K562 (cell line): ENCODE measurements around the gene GORASP2. TPM values are rescaled to one million over a fixed set of nuclear protein-coding genes. Genes with fewer than 3 reads are reported as not detected.

Source experiments
- ATAC-seq: fragments of 200-7000 bp; cut with Tn5 transposase; 3 replicates; pipeline ENCODE4 v1.9.1; 2020; ENCODE audit warnings: moderate library complexity
- BruUV-seq: library from RNA; stranded (reverse); fragments of 400-500 nt; replicated peaks from 2 replicates; lab custom pipeline; 2021; lab: Mats Ljungman, UMichigan
- CTCF ChIA-PET: fragments of 300-600 bp; formaldehyde crosslinking; extraction: SDS; loops from one replicate; lab custom pipeline; 2021; ENCODE audit warnings: low intra/inter-chr PET ratio; lab: Yijun Ruan, JAX
- POLR2A ChIA-PET: fragments of 300-600, 350-650 bp; sonication (Branson Sonifier 250); formaldehyde crosslinking; extraction: SDS; loops from one replicate; lab custom pipeline; 2021; ENCODE audit warnings: antibody characterized with exemption, inconsistent platforms; lab: Yijun Ruan, JAX
- DNase-seq, 4 experiments: peaks; one replicate each; pipeline versions ENCODE4 v3.0.0 to v3.0.0-alpha.2; 2011 to 2018; ENCODE audit warnings: low spot score in 3 of 4, mixed read lengths in 3 of 4; ENCODE audit errors: extremely low read depth in 1 of 4
- FAIRE-seq: peaks from 2 replicates; lab custom pipeline; 2011; peaks lifted over from hg19 to GRCh38; lab: Jason Lieb, UNC
- H2AFZ ChIP-seq: 2 replicates; pipeline ENCODE4 v1.6.0; 2011; ENCODE audit warnings: low read depth, low read length, control low read depth, inconsistent platforms
- H3K27ac ChIP-seq: fragments of 200-600 bp; 3 replicates; pipeline ENCODE4 v1.8.0; 2011; ENCODE audit warnings: low read depth, mild to moderate bottlenecking, control low read depth, inconsistent platforms, low read length, moderate library complexity, mixed read lengths; ENCODE audit errors: extremely low read depth
- H3K27me3 ChIP-seq, 2 experiments: fragments of 300-600 bp in 1 of 2; 2 replicates in 1 of 2; 3 replicates in 1 of 2; pipeline versions ENCODE4 v1.6.0 to v1.8.0; 2011; ENCODE audit warnings: inconsistent platforms in 2 of 2, low read length in 2 of 2, mild to moderate bottlenecking in 1 of 2, mixed read lengths in 1 of 2, moderate library complexity in 1 of 2; ENCODE audit not compliant: control insufficient read depth in 2 of 2, insufficient read depth in 2 of 2
- H3K36me3 ChIP-seq: fragments of 300-600 bp; 3 replicates; pipeline ENCODE4 v1.8.0; 2011; ENCODE audit warnings: mild to moderate bottlenecking, low read length, inconsistent platforms; ENCODE audit not compliant: control insufficient read depth, insufficient read depth
- H3K4me1 ChIP-seq, 2 experiments: fragments of 200-600 bp in 1 of 2; replicated peaks in 1 of 2; 2 replicates in 1 of 2; 3 replicates in 1 of 2; pipeline versions ENCODE4 v1.5.1 to v1.8.0; 2011; ENCODE audit warnings: inconsistent platforms in 2 of 2, low read length in 2 of 2, mild to moderate bottlenecking in 1 of 2, mixed read lengths in 1 of 2, moderate library complexity in 1 of 2; ENCODE audit not compliant: control insufficient read depth in 2 of 2, insufficient read depth in 2 of 2
- H3K4me2 ChIP-seq: 2 replicates; pipeline ENCODE4 v1.6.1; 2011; ENCODE audit warnings: low read length, control low read depth, inconsistent platforms, mixed read lengths; ENCODE audit not compliant: insufficient read depth
- H3K4me3 ChIP-seq: fragments of 200-600 bp; sonication (generic), shearing (Covaris generic); 2 replicates; pipeline ENCODE4 v1.5.1; 2016; ENCODE audit warnings: control low read depth, inconsistent platforms
- H3K79me2 ChIP-seq: fragments of 200-600 bp; 3 replicates; pipeline ENCODE4 v1.8.0; 2011; ENCODE audit warnings: low read length, inconsistent platforms; ENCODE audit not compliant: control insufficient read depth, insufficient read depth
- H3K9ac ChIP-seq, 2 experiments: 2 replicates each; pipeline versions ENCODE4 v1.6.0 to v1.6.1; 2011; ENCODE audit warnings: low read depth in 2 of 2, low read length in 2 of 2, control low read depth in 1 of 2, inconsistent platforms in 1 of 2, mild to moderate bottlenecking in 1 of 2, mixed read lengths in 1 of 2; ENCODE audit not compliant: insufficient read depth in 1 of 2
- H3K9me1 ChIP-seq: one replicate; pipeline ENCODE4 v1.6.0; 2011; ENCODE audit warnings: inconsistent platforms, mild to moderate bottlenecking, low read length, moderate library complexity; ENCODE audit not compliant: control insufficient read depth, insufficient read depth
- H3K9me3 ChIP-seq: replicated peaks from 2 replicates; pipeline ENCODE4 v1.5.1; 2011; ENCODE audit warnings: low read depth, low read length, inconsistent platforms; ENCODE audit not compliant: control insufficient read depth, insufficient read depth
- H4K20me1 ChIP-seq: replicated peaks from 2 replicates; pipeline ENCODE4 v1.6.1; 2011; ENCODE audit warnings: low read length, inconsistent platforms, mixed read lengths; ENCODE audit not compliant: control insufficient read depth, insufficient read depth
- BACH1 ChIP-seq: fragments of 200-800 bp; sonication (Bioruptor generic); IDR thresholded peaks from 2 replicates; pipeline ENCODE4 v1.6.1; 2016; ENCODE audit warnings: missing genetic modification characterization, missing compliant biosample characterization
- HDAC8 ChIP-seq: fragments of 450-650 bp; IDR thresholded peaks from 2 replicates; pipeline ENCODE4 v1.6.1; 2016; ENCODE audit warnings: mild to moderate bottlenecking, missing genetic modification characterization, moderate library complexity, missing compliant biosample characterization
- MYBL2 ChIP-seq, 2 experiments: fragments of 450-650 bp in 1 of 2; sonication (generic) in 1 of 2; formaldehyde crosslinking in 1 of 2; IDR thresholded peaks; 2 replicates each; pipeline versions ENCODE4 v1.6.1 to v1.8.1; 2017 to 2022; ENCODE audit warnings: borderline replicate concordance in 1 of 2, inconsistent platforms in 1 of 2, low read depth in 1 of 2, mild to moderate bottlenecking in 1 of 2, missing genetic modification reagents in 1 of 2, moderate library complexity in 1 of 2
- SMARCC2 ChIP-seq: fragments of 450-650 bp; IDR thresholded peaks from 2 replicates; pipeline ENCODE4 v1.6.1; 2017; ENCODE audit warnings: antibody characterized with exemption, moderate library complexity, mild to moderate bottlenecking, low read depth
- ZNF586 ChIP-seq: fragments of 450-650 bp; formaldehyde crosslinking; conservative IDR thresholded peaks from 2 replicates; pipeline ENCODE4 v1.4.0; 2020; ENCODE audit warnings: mild to moderate bottlenecking, moderate library complexity
- ZNF668 ChIP-seq: fragments of 250-450 bp; sonication (Bioruptor Pico); IDR thresholded peaks from 2 replicates; pipeline ENCODE4 v1.8.0; 2022; ENCODE audit warnings: mild to moderate bottlenecking, inconsistent platforms
- WGBS: fragments of 100-300 bp; shearing (Covaris generic); methylation state at CpG from one replicate; pipeline ENCODE4 v1.1.6; 2016; ENCODE audit warnings: low coverage, mixed read lengths; ENCODE audit not compliant: insufficient coverage; ENCODE audit errors: missing lambda C conversion rate; 5-methylcytosine and 5-hydroxymethylcytosine counted together
- in situ Hi-C: fragments of 300-500 bp; cut with MboI; formaldehyde crosslinking; loops from 4 replicates; pipeline ENCODE4 v1.15.0; 2018; ENCODE audit warnings: inconsistent platforms, mixed read lengths
- intact Hi-C: fragments of 100-400 bp; cut with micrococcal nuclease; formaldehyde crosslinking; loops from 2 replicates; pipeline ENCODE4 v1.14.2; 2022
- polyA plus RNA-seq, 8 experiments: library from polyadenylated mRNA; depleted of rRNA in 4 of 8; stranded (reverse) in 5 of 8; unstranded in 3 of 8; fragments of >200 nt; fragmentation: Nextera tagmentation in 2 of 8; fragmentation: Illumina TruSeq in 1 of 8; extraction: Ambion mirVana in 2 of 8; extraction: Trizol in 1 of 8; gene quantifications; 2 replicates each; pipeline versions ENCODE4 v1.2.1 to v1.2.3, GENCODE V29; 2011 to 2014; ENCODE audit warnings: inconsistent platforms in 1 of 8, missing spikeins in 1 of 8
- total RNA-seq, 7 experiments: library from RNA; depleted of rRNA in 6 of 7; stranded (reverse); fragments of >200 nt in 6 of 7; fragmentation: Illumina TruSeq in 2 of 7; extraction: Trizol in 2 of 7; gene quantifications; 2 replicates each; pipeline versions ENCODE4 v1.2.1 to v1.2.3, GENCODE V29; 2011 to 2021; ENCODE audit warnings: low replicate concordance in 1 of 7
- TF ChIP-seq, protein P1 (sequence below): fragments of 200-800 bp; sonication (Bioruptor generic); IDR thresholded peaks from 2 replicates; pipeline ENCODE4 v1.6.1; 2017; ENCODE audit warnings: missing genetic modification characterization, missing compliant biosample characterization
- TF ChIP-seq, protein P2 (sequence below): sonication (generic); formaldehyde crosslinking; IDR thresholded peaks from 2 replicates; pipeline ENCODE4 v1.8.1; 2022; ENCODE audit warnings: missing genetic modification reagents

GORASP2 gene
- total and polyA plus RNA-seq, 9 of the 15 experiments (the other 6 are each of a cell fraction or from before 2014, with no cell fraction given): 27.4 to 180 (median 59.6) TPM

DNA sequence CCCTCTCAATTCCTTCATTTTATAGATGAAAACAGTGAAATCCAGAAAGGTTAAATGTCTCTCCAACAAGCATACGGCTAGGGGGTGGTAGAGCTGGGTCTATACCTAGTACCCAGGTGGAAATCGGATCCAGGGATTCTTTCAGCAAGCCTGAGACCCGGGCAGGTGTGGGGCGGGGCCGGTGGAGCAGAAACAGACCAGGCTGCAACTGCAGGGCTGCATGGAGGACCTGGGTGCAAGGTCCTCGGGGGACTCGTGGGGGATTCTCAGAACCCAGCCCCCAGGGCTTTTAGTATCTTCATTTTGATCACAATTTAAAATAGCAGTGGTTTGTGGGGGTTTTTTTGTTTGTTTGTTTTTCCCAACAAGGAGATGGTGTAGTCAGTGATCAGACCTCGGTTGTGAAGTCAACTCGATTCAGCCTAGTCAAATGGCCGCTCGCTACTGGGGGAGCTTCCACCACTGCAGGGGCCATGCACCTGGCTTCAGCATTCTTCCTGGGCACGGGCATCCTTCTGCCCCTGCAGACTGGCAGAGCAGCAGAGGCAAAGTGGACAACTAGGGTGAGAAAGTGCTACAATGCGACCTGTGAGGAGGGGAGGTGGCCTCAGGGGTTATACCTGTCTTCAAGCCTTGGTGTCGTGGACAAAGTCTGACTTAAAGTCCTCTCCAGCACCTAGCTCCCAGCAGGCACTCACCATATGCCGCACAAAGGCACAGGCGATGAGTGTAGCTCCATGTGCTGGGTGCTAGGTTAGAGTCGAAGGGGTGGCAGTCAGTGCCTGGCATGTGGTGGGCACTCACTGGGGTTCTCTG lies 46.3 kb downstream of the GORASP2 start:
- in situ Hi-C loops: no loop called here
- CTCF ChIA-PET: interaction anchor here (0.8 kb wide), 1 partner anchor 270 kb away, joined by 3 read pairs; no protein-coding TSS in a partner anchor

More for the DNA sequence above, 46.3 kb downstream of the GORASP2 start:
- DNase-seq: no peak
- Histone ChIP-seq H4K20me1 (no peaks in the 10 kb centered on the region), H3K9me3 (no peaks in the 10 kb centered on the region), H3K9me1 (no peaks in the 10 kb centered on the region), H3K27me3 (no peaks in the 10 kb centered on the region), H3K27ac (no peak overlapping the region), H3K4me1 (peaks cover 12 to 20% of the 10 kb centered on the region in 2 experiments; a peak in 4 of 5 replicates), H3K79me2 (no peaks in the 10 kb centered on the region), H3K9ac (peak overlapping the region in 1 of 2 experiments; percentile 0; a peak in 1 of 4 replicates), H3K36me3 (no peaks in the 10 kb centered on the region), H2AFZ (no peak overlapping the region), H3K4me2 (no peak overlapping the region), H3K4me3 (no peak overlapping the region)
- ATAC-seq: no peak
- no TSS peak for BruUV-seq
- intact Hi-C loops: loop anchor here (10.0 kb wide), 2 partner anchors 549 to 1139 kb away; partner anchors contain the start of gene CYBRD1
- POLR2A ChIA-PET: interaction anchor here (0.7 to 0.9 kb wide), 2 partner anchors 10 to 15 kb away, joined by 4 read pairs; no protein-coding TSS in a partner anchor
- no peak for FAIRE-seq
- TF ChIP-seq MYBL2 (IDR thresholded peaks at IDR 0.05; ENCODE audit: low read depth) (no peak), MYBL2 (CRISPR knock-in tag; IDR thresholded peaks at IDR 0.05; ENCODE audit: borderline replicate concordance) (no peak), HDAC8 (tag) (no peak), BACH1 (tag) (no peak), ZNF586 (CRISPR knock-in tag) (no peak), SMARCC2 (no peak), ZNF668 (no peak)
- TF ChIP-seq, protein P1, sequence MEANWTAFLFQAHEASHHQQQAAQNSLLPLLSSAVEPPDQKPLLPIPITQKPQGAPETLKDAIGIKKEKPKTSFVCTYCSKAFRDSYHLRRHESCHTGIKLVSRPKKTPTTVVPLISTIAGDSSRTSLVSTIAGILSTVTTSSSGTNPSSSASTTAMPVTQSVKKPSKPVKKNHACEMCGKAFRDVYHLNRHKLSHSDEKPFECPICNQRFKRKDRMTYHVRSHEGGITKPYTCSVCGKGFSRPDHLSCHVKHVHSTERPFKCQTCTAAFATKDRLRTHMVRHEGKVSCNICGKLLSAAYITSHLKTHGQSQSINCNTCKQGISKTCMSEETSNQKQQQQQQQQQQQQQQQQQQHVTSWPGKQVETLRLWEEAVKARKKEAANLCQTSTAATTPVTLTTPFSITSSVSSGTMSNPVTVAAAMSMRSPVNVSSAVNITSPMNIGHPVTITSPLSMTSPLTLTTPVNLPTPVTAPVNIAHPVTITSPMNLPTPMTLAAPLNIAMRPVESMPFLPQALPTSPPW (CRISPR knock-in tag): no peak
- TF ChIP-seq, protein P2, sequence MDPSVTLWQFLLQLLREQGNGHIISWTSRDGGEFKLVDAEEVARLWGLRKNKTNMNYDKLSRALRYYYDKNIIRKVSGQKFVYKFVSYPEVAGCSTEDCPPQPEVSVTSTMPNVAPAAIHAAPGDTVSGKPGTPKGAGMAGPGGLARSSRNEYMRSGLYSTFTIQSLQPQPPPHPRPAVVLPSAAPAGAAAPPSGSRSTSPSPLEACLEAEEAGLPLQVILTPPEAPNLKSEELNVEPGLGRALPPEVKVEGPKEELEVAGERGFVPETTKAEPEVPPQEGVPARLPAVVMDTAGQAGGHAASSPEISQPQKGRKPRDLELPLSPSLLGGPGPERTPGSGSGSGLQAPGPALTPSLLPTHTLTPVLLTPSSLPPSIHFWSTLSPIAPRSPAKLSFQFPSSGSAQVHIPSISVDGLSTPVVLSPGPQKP (CRISPR knock-in tag): no peak
- WGBS: 57% methylated on average over 17 of the region's 17 CpGs
